ENCODE results near the gene TLL2. TPM values are rescaled to one million over a fixed set of nuclear protein-coding genes. Genes with fewer than 3 reads are reported as not detected.

TLL2 gene
- polyA plus RNA-seq, 2 donors, result 0.08 TPM

GRCh38 chr10:96389785-96390184 lies 123.9 kb downstream of the TLL2 start:
- H3K27ac ChIP-seq (ENCODE audit: low read depth in 2 of 2, low read length in 1 of 2), result no peak overlapping the region

GRCh38 chr10:96387601-96388000 lies 126.1 kb downstream of the TLL2 start:
- Histone ChIP-seq H3K27ac (ENCODE audit: low read depth in 2 of 2, low read length in 1 of 2) (no peak overlapping the region), H3K4me1 (ENCODE audit: control insufficient read depth in 2 of 2, insufficient read depth in 2 of 2, low read length in 1 of 2) (peaks cover 0 to 6% of the 10 kb centered on the region in 2 donors), H3K9me3 (ENCODE audit: control insufficient read depth in 2 of 2, insufficient read depth in 1 of 2, low read depth in 1 of 2, low read length in 1 of 2) (no peaks in the 10 kb centered on the region), H3K27me3 (ENCODE audit: control insufficient read depth in 1 of 2, insufficient read depth in 2 of 2, low read length in 2 of 2) (no peaks in the 10 kb centered on the region), H3K36me3 (ENCODE audit: control insufficient read depth in 2 of 2, insufficient read depth in 2 of 2, low read length in 1 of 2) (no peaks in the 10 kb centered on the region), H3K4me3 (ENCODE audit: low read depth in 1 of 2, low read length in 2 of 2) (no peak overlapping the region)
- WGBS, 2 donors, result 82 to 91% methylated on average over 7 of the region's 7 CpGs

More at GRCh38 chr10:96389785-96390184, 123.9 kb downstream of the TLL2 start:
- no peaks in the 10 kb centered on the region for H3K27me3 ChIP-seq (ENCODE audit: control insufficient read depth in 1 of 2, insufficient read depth in 2 of 2, low read length in 2 of 2)
- no peak overlapping the region for H3K4me3 ChIP-seq (ENCODE audit: low read depth in 1 of 2, low read length in 2 of 2)
- H3K9me3 ChIP-seq (ENCODE audit: control insufficient read depth in 2 of 2, insufficient read depth in 1 of 2, low read depth in 1 of 2, low read length in 1 of 2), result no peaks in the 10 kb centered on the region
- no peaks in the 10 kb centered on the region for H3K36me3 ChIP-seq (ENCODE audit: control insufficient read depth in 2 of 2, insufficient read depth in 2 of 2, low read length in 1 of 2)
- 48 to 57% methylated on average over 5 of the region's 5 CpGs for WGBS, 2 donors
- H3K4me1 ChIP-seq (ENCODE audit: control insufficient read depth in 2 of 2, insufficient read depth in 2 of 2, low read length in 1 of 2), result peaks cover 0 to 6% of the 10 kb centered on the region in 2 donors

GRCh38 chr10:96387161-96387560 lies 126.6 kb downstream of the TLL2 start:
- no peak overlapping the region for H3K27ac ChIP-seq (ENCODE audit: low read depth in 2 of 2, low read length in 1 of 2)
- 73 to 86% methylated on average over 2 of the region's 2 CpGs for WGBS, 2 donors

GRCh38 chr10:96384506-96384905 lies 129.2 kb downstream of the TLL2 start:
- WGBS, 2 donors, result 60 to 63% methylated on average over 25 of the region's 25 CpGs
- Histone ChIP-seq H3K4me1 (ENCODE audit: control insufficient read depth in 2 of 2, insufficient read depth in 2 of 2, low read length in 1 of 2) (no peaks in the 10 kb centered on the region), H3K36me3 (ENCODE audit: control insufficient read depth in 2 of 2, insufficient read depth in 2 of 2, low read length in 1 of 2) (no peaks in the 10 kb centered on the region), H3K27ac (ENCODE audit: low read depth in 2 of 2, low read length in 1 of 2) (no peak overlapping the region), H3K27me3 (ENCODE audit: control insufficient read depth in 1 of 2, insufficient read depth in 2 of 2, low read length in 2 of 2) (no peaks in the 10 kb centered on the region), H3K4me3 (ENCODE audit: low read depth in 1 of 2, low read length in 2 of 2) (no peak overlapping the region), H3K9me3 (ENCODE audit: control insufficient read depth in 2 of 2, insufficient read depth in 1 of 2, low read depth in 1 of 2, low read length in 1 of 2) (no peaks in the 10 kb centered on the region)

More at GRCh38 chr10:96387161-96387560, 126.6 kb downstream of the TLL2 start:
- Histone ChIP-seq H3K4me3 (ENCODE audit: low read depth in 1 of 2, low read length in 2 of 2) (no peak overlapping the region), H3K9me3 (ENCODE audit: control insufficient read depth in 2 of 2, insufficient read depth in 1 of 2, low read depth in 1 of 2, low read length in 1 of 2) (no peaks in the 10 kb centered on the region), H3K36me3 (ENCODE audit: control insufficient read depth in 2 of 2, insufficient read depth in 2 of 2, low read length in 1 of 2) (no peaks in the 10 kb centered on the region), H3K27me3 (ENCODE audit: control insufficient read depth in 1 of 2, insufficient read depth in 2 of 2, low read length in 2 of 2) (no peaks in the 10 kb centered on the region), H3K4me1 (ENCODE audit: control insufficient read depth in 2 of 2, insufficient read depth in 2 of 2, low read length in 1 of 2) (peaks cover 0 to 6% of the 10 kb centered on the region in 2 donors)

- no peaks in the 10 kb centered on the region for H3K36me3 ChIP-seq (ENCODE audit: control insufficient read depth in 2 of 2, insufficient read depth in 2 of 2, low read length in 1 of 2)
- H3K4me1 ChIP-seq (ENCODE audit: control insufficient read depth in 2 of 2, insufficient read depth in 2 of 2, low read length in 1 of 2), result peaks cover 2 to 4% of the 10 kb centered on the region in 2 donors
- 91 to 94% methylated on average over 7 of the region's 7 CpGs for WGBS, 2 donors
- no peak overlapping the region for H3K4me3 ChIP-seq (ENCODE audit: low read depth in 1 of 2, low read length in 2 of 2)
- no peaks in the 10 kb centered on the region for H3K27me3 ChIP-seq (ENCODE audit: control insufficient read depth in 1 of 2, insufficient read depth in 2 of 2, low read length in 2 of 2)
- no peak overlapping the region for H3K27ac ChIP-seq (ENCODE audit: low read depth in 2 of 2, low read length in 1 of 2)
- H3K9me3 ChIP-seq (ENCODE audit: control insufficient read depth in 2 of 2, insufficient read depth in 1 of 2, low read depth in 1 of 2, low read length in 1 of 2), result no peaks in the 10 kb centered on the region
These were observed 132.9 kb downstream of the TLL2 start for GRCh38 chr10:96380821-96381220.

- Histone ChIP-seq H3K27me3 (ENCODE audit: control insufficient read depth in 1 of 2, insufficient read depth in 2 of 2, low read length in 2 of 2) (no peaks in the 10 kb centered on the region), H3K4me3 (ENCODE audit: low read depth in 1 of 2, low read length in 2 of 2) (no peak overlapping the region), H3K27ac (ENCODE audit: low read depth in 2 of 2, low read length in 1 of 2) (no peak overlapping the region), H3K9me3 (ENCODE audit: control insufficient read depth in 2 of 2, insufficient read depth in 1 of 2, low read depth in 1 of 2, low read length in 1 of 2) (no peaks in the 10 kb centered on the region), H3K36me3 (ENCODE audit: control insufficient read depth in 2 of 2, insufficient read depth in 2 of 2, low read length in 1 of 2) (no peaks in the 10 kb centered on the region), H3K4me1 (ENCODE audit: control insufficient read depth in 2 of 2, insufficient read depth in 2 of 2, low read length in 1 of 2) (peaks cover 2 to 8% of the 10 kb centered on the region in 2 donors)
- 75 to 81% methylated on average over 8 of the region's 8 CpGs for WGBS, 2 donors
These were observed 134.0 kb downstream of the TLL2 start for GRCh38 chr10:96379758-96380157.

GRCh38 chr10:96378741-96379140 lies 135.0 kb downstream of the TLL2 start:
- Histone ChIP-seq H3K27ac (ENCODE audit: low read depth in 2 of 2, low read length in 1 of 2) (no peak overlapping the region), H3K9me3 (ENCODE audit: control insufficient read depth in 2 of 2, insufficient read depth in 1 of 2, low read depth in 1 of 2, low read length in 1 of 2) (no peaks in the 10 kb centered on the region), H3K4me3 (ENCODE audit: low read depth in 1 of 2, low read length in 2 of 2) (no peak overlapping the region), H3K36me3 (ENCODE audit: control insufficient read depth in 2 of 2, insufficient read depth in 2 of 2, low read length in 1 of 2) (no peaks in the 10 kb centered on the region), H3K4me1 (ENCODE audit: control insufficient read depth in 2 of 2, insufficient read depth in 2 of 2, low read length in 1 of 2) (peaks cover 2 to 8% of the 10 kb centered on the region in 2 donors), H3K27me3 (ENCODE audit: control insufficient read depth in 1 of 2, insufficient read depth in 2 of 2, low read length in 2 of 2) (no peaks in the 10 kb centered on the region)
- WGBS, 2 donors, result 67 to 71% methylated on average over 15 of the region's 15 CpGs

GRCh38 chr10:96377816-96378294 lies 135.9 kb downstream of the TLL2 start:
- H3K4me1 ChIP-seq (ENCODE audit: control insufficient read depth in 2 of 2, insufficient read depth in 2 of 2, low read length in 1 of 2), result peaks cover 2 to 8% of the 10 kb centered on the region in 2 donors
- WGBS, 2 donors, result 31 to 45% methylated on average over 6 of the region's 6 CpGs
- no peaks in the 10 kb centered on the region for H3K27me3 ChIP-seq (ENCODE audit: control insufficient read depth in 1 of 2, insufficient read depth in 2 of 2, low read length in 2 of 2)
- no peak overlapping the region for H3K27ac ChIP-seq (ENCODE audit: low read depth in 2 of 2, low read length in 1 of 2)
- no peaks in the 10 kb centered on the region for H3K9me3 ChIP-seq (ENCODE audit: control insufficient read depth in 2 of 2, insufficient read depth in 1 of 2, low read depth in 1 of 2, low read length in 1 of 2)
- no peak overlapping the region for H3K4me3 ChIP-seq (ENCODE audit: low read depth in 1 of 2, low read length in 2 of 2)
- no peaks in the 10 kb centered on the region for H3K36me3 ChIP-seq (ENCODE audit: control insufficient read depth in 2 of 2, insufficient read depth in 2 of 2, low read length in 1 of 2)

GRCh38 chr10:96376483-96376882 lies 137.2 kb downstream of the TLL2 start:
- Histone ChIP-seq H3K4me1 (ENCODE audit: control insufficient read depth in 2 of 2, insufficient read depth in 2 of 2, low read length in 1 of 2) (peaks cover 2 to 8% of the 10 kb centered on the region in 2 donors), H3K36me3 (ENCODE audit: control insufficient read depth in 2 of 2, insufficient read depth in 2 of 2, low read length in 1 of 2) (no peaks in the 10 kb centered on the region), H3K27ac (ENCODE audit: low read depth in 2 of 2, low read length in 1 of 2) (no peak overlapping the region), H3K9me3 (ENCODE audit: control insufficient read depth in 2 of 2, insufficient read depth in 1 of 2, low read depth in 1 of 2, low read length in 1 of 2) (no peaks in the 10 kb centered on the region), H3K27me3 (ENCODE audit: control insufficient read depth in 1 of 2, insufficient read depth in 2 of 2, low read length in 2 of 2) (no peaks in the 10 kb centered on the region), H3K4me3 (ENCODE audit: low read depth in 1 of 2, low read length in 2 of 2) (no peak overlapping the region)
- WGBS, 2 donors, result 56 to 58% methylated on average over 7 of the region's 7 CpGs
